HCT116 (cell line): Measurements from ENCODE around the gene CMBL. TPM values are rescaled to one million over a fixed set of nuclear protein-coding genes. Genes with fewer than 3 reads are reported as not detected.
A peak's percentile ranks its signal among the peaks of the same experiment; 100 is the strongest.

ENCODE experiments used
- ATAC-seq: fragments of 200-7000 bp; cut with Tn5 transposase; 2 replicates; pipeline ENCODE4 v1.9.1; 2020; ENCODE audit warnings: mild to moderate bottlenecking, moderate library complexity
- BruUV-seq: library from RNA; stranded (reverse); fragments of 400-500 nt; replicated peaks from 2 replicates; lab custom pipeline; 2021; lab: Mats Ljungman, UMichigan
- CTCF ChIA-PET: fragments of 300-600 bp; sonication (Branson Sonifier 250); formaldehyde crosslinking; loops from one replicate; lab custom pipeline; 2021; ENCODE audit warnings: antibody characterized with exemption; lab: Charles Lee
- POLR2A ChIA-PET: fragments of 300-600, 350-600 bp; sonication (Branson Sonifier 250); formaldehyde crosslinking; loops from one replicate; lab custom pipeline; 2021; ENCODE audit warnings: antibody characterized with exemption; lab: Charles Lee
- RAD21 ChIA-PET, 2 experiments: fragments of 300-600 bp; sonication (Branson Sonifier 250); formaldehyde crosslinking; loops; one replicate each; lab custom pipeline; 2023; ENCODE audit warnings: low total read pairs in 2 of 2; ENCODE audit not compliant: uncharacterized antibody in 2 of 2, unreplicated experiment in 2 of 2, low non-redundant PET in 1 of 2; lab: Charles Lee
- DNase-seq: peaks from one replicate; pipeline ENCODE4 v3.0.0-alpha.2; 2010; ENCODE audit warnings: low read depth, low spot score
- H2AFZ ChIP-seq: fragments of 200-600 bp; shearing (Covaris generic), sonication (generic); 2 replicates; pipeline ENCODE4 v1.6.1; 2017; ENCODE audit warnings: low read depth, mixed run types, mixed read lengths, antibody characterized with exemption, low read length; ENCODE audit not compliant: poor library complexity, severe bottlenecking
- H3K27ac ChIP-seq: 2 replicates; pipeline ENCODE4 v1.5.1; 2012; ENCODE audit warnings: low read depth, low read length
- H3K27me3 ChIP-seq: fragments of 200-600 bp; sonication (generic); 2 replicates; pipeline ENCODE4 v1.6.1; 2016; ENCODE audit warnings: mixed run types, low read length, mixed read lengths; ENCODE audit not compliant: insufficient read depth
- H3K36me3 ChIP-seq, 2 experiments: fragments of 200-500 bp in 1 of 2; fragments of 200-600 bp in 1 of 2; sonication (Bioruptor generic) in 1 of 2; sonication (generic) in 1 of 2; 2 replicates each; pipeline versions ENCODE4 v1.5.1 to v1.6.1; 2014 to 2016; ENCODE audit warnings: low read length in 2 of 2, inconsistent platforms in 1 of 2, mixed read lengths in 1 of 2, mixed run types in 1 of 2; ENCODE audit not compliant: insufficient read depth in 2 of 2, control insufficient read depth in 1 of 2
- H3K4me1 ChIP-seq, 2 experiments: fragments of 200-600 bp in 1 of 2; sonication (generic) in 1 of 2; 2 replicates each; pipeline versions ENCODE4 v1.5.1 to v1.6.1; 2012 to 2017; ENCODE audit warnings: low read length in 2 of 2, inconsistent platforms in 1 of 2, mild to moderate bottlenecking in 1 of 2, mixed read lengths in 1 of 2, mixed run types in 1 of 2, moderate library complexity in 1 of 2; ENCODE audit not compliant: insufficient read depth in 2 of 2, control insufficient read depth in 1 of 2
- H3K4me2 ChIP-seq: fragments of 200-600 bp; sonication (generic); 2 replicates; pipeline ENCODE4 v1.6.1; 2017; ENCODE audit warnings: mixed run types, low read length, mixed read lengths
- H3K4me3 ChIP-seq, 2 experiments: fragments of 200-600 bp in 1 of 2; sonication (generic) in 1 of 2; replicated peaks in 1 of 2; 2 replicates each; pipeline ENCODE4 v1.5.1; 2011 to 2016; ENCODE audit warnings: low read length in 2 of 2, control low read depth in 1 of 2, low read depth in 1 of 2, mild to moderate bottlenecking in 1 of 2, mixed read lengths in 1 of 2, mixed run types in 1 of 2
- H3K79me2 ChIP-seq: fragments of 200-600 bp; sonication (generic); 2 replicates; pipeline ENCODE4 v1.6.1; 2017; ENCODE audit warnings: mild to moderate bottlenecking, mixed run types, low read length, moderate library complexity, mixed read lengths; ENCODE audit not compliant: insufficient read depth
- H3K9ac ChIP-seq: fragments of 200-600 bp; sonication (generic); 2 replicates; pipeline ENCODE4 v1.6.1; 2016; ENCODE audit warnings: low read length, mixed read lengths
- H3K9me2 ChIP-seq: fragments of 200-600 bp; sonication (generic), shearing (Covaris generic); 2 replicates; pipeline ENCODE4 v1.6.1; 2017; ENCODE audit warnings: mixed run types, mild to moderate bottlenecking, moderate library complexity; ENCODE audit not compliant: insufficient read depth
- H3K9me3 ChIP-seq, 2 experiments: fragments of 200-500 bp in 1 of 2; fragments of 200-600 bp in 1 of 2; sonication (Bioruptor generic) in 1 of 2; sonication (generic) in 1 of 2; 2 replicates each; pipeline ENCODE4 v1.6.1; 2014 to 2017; ENCODE audit warnings: low read length in 2 of 2, mixed read lengths in 2 of 2, inconsistent platforms in 1 of 2, low read depth in 1 of 2, mild to moderate bottlenecking in 1 of 2, mixed run types in 1 of 2, moderate library complexity in 1 of 2; ENCODE audit not compliant: control insufficient read depth in 1 of 2, insufficient read depth in 1 of 2
- H4K20me1 ChIP-seq: fragments of 200-600 bp; sonication (generic), shearing (Covaris generic); 2 replicates; pipeline ENCODE4 v1.6.1; 2017; ENCODE audit warnings: mixed run types, mild to moderate bottlenecking, moderate library complexity; ENCODE audit not compliant: insufficient read depth
- ATF3 ChIP-seq: IDR thresholded peaks from 2 replicates; pipeline ENCODE4 v1.6.1; 2012
- CBX3 ChIP-seq: IDR thresholded peaks from 2 replicates; pipeline ENCODE4 v1.6.1; 2012; ENCODE audit warnings: low read depth
- CTCF ChIP-seq, 3 experiments: fragments of 200-600 bp in 1 of 3; sonication (generic) in 1 of 3; IDR thresholded peaks in 2 of 3; conservative IDR thresholded peaks in 1 of 3; 2 replicates each; pipeline ENCODE4 v1.5.1; 2012 to 2017; ENCODE audit warnings: low read depth in 2 of 3, low read length in 2 of 3, antibody characterized with exemption in 1 of 3, borderline replicate concordance in 1 of 3, control low read depth in 1 of 3, mild to moderate bottlenecking in 1 of 3, mixed read lengths in 1 of 3, mixed run types in 1 of 3, moderate library complexity in 1 of 3; ENCODE audit not compliant: insufficient read depth in 1 of 3
- EGR1 ChIP-seq: IDR thresholded peaks from 2 replicates; pipeline ENCODE4 v1.6.1; 2012; ENCODE audit warnings: low read depth
- ELF1 ChIP-seq: IDR thresholded peaks from 2 replicates; pipeline ENCODE4 v1.6.1; 2012; ENCODE audit warnings: low read depth, borderline replicate concordance
- EZH2 ChIP-seq: fragments of 200-600 bp; sonication (generic); IDR thresholded peaks from 2 replicates; pipeline ENCODE4 v1.6.1; 2017; ENCODE audit warnings: antibody characterized with exemption, mixed run types
- EZH2phosphoT487 ChIP-seq: fragments of 200-600 bp; IDR thresholded peaks from 2 replicates; pipeline ENCODE4 v1.6.1; 2018; ENCODE audit warnings: antibody characterized with exemption, borderline replicate concordance
- FOSL1 ChIP-seq: IDR thresholded peaks from 2 replicates; pipeline ENCODE4 v1.6.1; 2012; ENCODE audit warnings: low read depth
- JUND ChIP-seq: IDR thresholded peaks from 2 replicates; pipeline ENCODE4 v1.6.1; 2012
- MAX ChIP-seq: IDR thresholded peaks from 2 replicates; pipeline ENCODE4 v1.6.1; 2012
- POLR2A ChIP-seq: IDR thresholded peaks from 2 replicates; pipeline ENCODE4 v1.7.0; 2011; ENCODE audit warnings: borderline replicate concordance; ENCODE audit not compliant: insufficient read depth, insufficient read length; ENCODE audit errors: extremely low read depth
- POLR2AphosphoS5 ChIP-seq: IDR thresholded peaks from 2 replicates; pipeline ENCODE4 v1.6.1; 2011; ENCODE audit warnings: mild to moderate bottlenecking, low read depth, low read length, moderate library complexity
- RAD21 ChIP-seq: IDR thresholded peaks from 2 replicates; pipeline ENCODE4 v1.6.1; 2012; ENCODE audit warnings: low read depth, mild to moderate bottlenecking
- REST ChIP-seq: IDR thresholded peaks from 2 replicates; pipeline ENCODE4 v1.6.1; 2012; ENCODE audit warnings: low read depth
- SIN3A ChIP-seq: IDR thresholded peaks from 2 replicates; pipeline ENCODE4 v1.6.1; 2012; ENCODE audit warnings: low read depth
- SP1 ChIP-seq: IDR thresholded peaks from 2 replicates; pipeline ENCODE4 v1.6.1; 2012; ENCODE audit warnings: low read depth
- SRF ChIP-seq: IDR thresholded peaks from 2 replicates; pipeline ENCODE4 v1.6.1; 2012; ENCODE audit warnings: low read depth
- TCF7L2 ChIP-seq: IDR thresholded peaks from 2 replicates; pipeline ENCODE4 v1.7.0; 2011; ENCODE audit warnings: borderline replicate concordance, inconsistent platforms; ENCODE audit not compliant: insufficient read depth, insufficient read length; ENCODE audit errors: extremely low read depth
- YY1 ChIP-seq: IDR thresholded peaks from 2 replicates; pipeline ENCODE4 v1.6.1; 2011; ENCODE audit warnings: low read length, low read depth, moderate library complexity, mild to moderate bottlenecking; ENCODE audit not compliant: insufficient replicate concordance; ENCODE audit errors: extremely low read depth
- ZFX ChIP-seq: fragments of 450-650 bp; IDR thresholded peaks from 2 replicates; pipeline ENCODE4 v1.6.1; 2017
- ZNF274 ChIP-seq: fragments of 200-500 bp; sonication (Bioruptor generic); IDR thresholded peaks from 2 replicates; pipeline ENCODE4 v1.6.1; 2014; ENCODE audit warnings: mild to moderate bottlenecking, low read depth, low read length, inconsistent platforms
- intact Hi-C: fragments of 100-400 bp; cut with micrococcal nuclease; formaldehyde crosslinking; loops from 2 replicates; pipeline ENCODE4 v1.10.0; 2022
- total RNA-seq: library from RNA; stranded (reverse); gene quantifications from one replicate; pipeline ENCODE4 v1.2.1, GENCODE V29; 2021; ENCODE audit not compliant: unreplicated experiment

CMBL gene
- total RNA-seq, 1 experiment from 2014 or later, result 51.0 TPM

- peak; percentile 98 for ATAC-seq
- POLR2A ChIA-PET, result no interaction called here
- no peak overlapping the region for H2AFZ ChIP-seq
- H4K20me1 ChIP-seq, result no peaks in the 10 kb centered on the region
- no peak overlapping the region for H3K27ac ChIP-seq
- no TSS peak for BruUV-seq
- H3K4me2 ChIP-seq, result no peak overlapping the region
- RAD21 ChIA-PET, result interaction anchor here in 1 of 2 experiments (0.6 to 0.8 kb wide), 3 partner anchors 69 to 84 kb away, joined by 3 to 4 read pairs (median 3); partner anchors contain the start of gene MARCHF6
- no peaks in the 10 kb centered on the region for H3K9me2 ChIP-seq
- no peaks in the 10 kb centered on the region for H3K27me3 ChIP-seq
- no peak overlapping the region for H3K9ac ChIP-seq
- H3K4me1 ChIP-seq, result 0 out of 4 replicates have a peak, but pooled peaks cover 2 to 4% of the 10 kb centered on the region in 2 experiments
- no peak overlapping the region for H3K4me3 ChIP-seq
- no peaks in the 10 kb centered on the region for H3K9me3 ChIP-seq
- CTCF ChIA-PET, result interaction anchor here (0.6 to 1.4 kb wide), 19 partner anchors 9 to 344 kb away, joined by 3 to 41 read pairs (median 4); partner anchors contain the start of gene MARCHF6
- H3K36me3 ChIP-seq, result peaks cover 6 to 8% of the 10 kb centered on the region in 2 experiments; a peak in 2 of 4 replicates
- peak; percentile 42 for DNase-seq
- intact Hi-C loops, result loop anchor here (1.0 kb wide), 3 partner anchors 80 to 344 kb away; no protein-coding TSS in a partner anchor
- H3K79me2 ChIP-seq, result no peaks in the 10 kb centered on the region
- TF ChIP-seq SP1 (no peak), RAD21 (peak; percentile 91), YY1 (no peak), EGR1 (no peak), ZNF274 (no peak), ATF3 (no peak), REST (no peak), CTCF (IDR thresholded peaks at IDR 0.05 in 2 of 3, conservative IDR thresholded peaks at IDR 0.05 in 1 of 3; ENCODE audit: borderline replicate concordance in 1 of 3, insufficient read depth in 1 of 3, low read depth in 2 of 3, low read length in 2 of 3) (peak; percentile 78 to 97 (median 97)), ELF1 (no peak), CBX3 (0 out of 2 replicates have a peak, but pooled peaks have one; percentile 45), TCF7L2 (no peak), ZFX (no peak), EZH2 (no peak), SRF (no peak), JUND (no peak), EZH2phosphoT487 (no peak), POLR2A (no peak), POLR2AphosphoS5 (no peak), SIN3A (no peak), FOSL1 (no peak), MAX (peak; percentile 32; the same call in 1 of the 2 replicates)
These were observed 23.6 kb downstream of the CMBL start for GRCh38 chr5:10283927-10284635.
